Neural cell (in vitro differentiated cells): ENCODE data around the gene ADORA2B. TPM values are rescaled to one million over a fixed set of nuclear protein-coding genes. Genes with fewer than 3 reads are reported as not detected.

ENCODE experiments used
- H2AFZ ChIP-seq: fragments of 200-600, 300-800 bp; sonication (generic), shearing (Covaris generic); 2 replicates; pipeline ENCODE4 v1.6.0; 2014; ENCODE audit warnings: low read depth, mild to moderate bottlenecking, antibody characterized with exemption, low read length, moderate library complexity
- H3F3A ChIP-seq: fragments of 200-600 bp; shearing (Covaris generic); 2 replicates; pipeline ENCODE4 v1.6.1; 2016; ENCODE audit warnings: mild to moderate bottlenecking, moderate library complexity, mixed read lengths, antibody characterized with exemption, low read length; ENCODE audit not compliant: insufficient read depth, poor library complexity, severe bottlenecking
- H3K27ac ChIP-seq: fragments of 200-600, 300-800 bp; sonication (generic), shearing (Covaris generic); 2 replicates; pipeline ENCODE4 v1.5.1; 2014; ENCODE audit warnings: mild to moderate bottlenecking, low read length, moderate library complexity
- H3K27me3 ChIP-seq: fragments of 300-800, 200-600 bp; sonication (generic), shearing (Covaris generic); 2 replicates; pipeline ENCODE4 v1.6.0; 2014; ENCODE audit warnings: mild to moderate bottlenecking, low read depth, low read length, moderate library complexity; ENCODE audit not compliant: insufficient read depth
- H3K36me3 ChIP-seq: fragments of 300-800, 200-600 bp; sonication (generic), shearing (Covaris generic); 2 replicates; pipeline ENCODE4 v1.5.1; 2014; ENCODE audit warnings: mild to moderate bottlenecking, antibody characterized with exemption, low read length, moderate library complexity; ENCODE audit not compliant: insufficient read depth
- H3K4me2 ChIP-seq: fragments of 300-800, 200-600 bp; sonication (generic), shearing (Covaris generic); 2 replicates; pipeline ENCODE4 v1.6.0; 2014; ENCODE audit warnings: mild to moderate bottlenecking, low read length
- H3K4me3 ChIP-seq: fragments of 300-800, 200-600 bp; sonication (generic), shearing (Covaris generic); 2 replicates; pipeline ENCODE4 v1.5.1; 2014; ENCODE audit warnings: mild to moderate bottlenecking, low read length, moderate library complexity
- H3K79me2 ChIP-seq: fragments of 200-600 bp; shearing (Covaris generic); replicated peaks from 2 replicates; pipeline ENCODE4 v1.6.0; 2014; ENCODE audit warnings: mild to moderate bottlenecking, low read length, moderate library complexity; ENCODE audit not compliant: insufficient read depth
- H3K9ac ChIP-seq: fragments of 300-800, 200-600 bp; sonication (generic), shearing (Covaris generic); 2 replicates; pipeline ENCODE4 v1.6.1; 2016; ENCODE audit warnings: mild to moderate bottlenecking, low read length, mixed read lengths
- H3K9me2 ChIP-seq: fragments of 200-600 bp; shearing (Covaris generic); 2 replicates; pipeline ENCODE4 v1.6.1; 2016; ENCODE audit warnings: mild to moderate bottlenecking, low read length, mixed read lengths; ENCODE audit not compliant: insufficient read depth
- H3K9me3 ChIP-seq: fragments of 200-600, 300-800 bp; sonication (generic), shearing (Covaris generic); 2 replicates; pipeline ENCODE4 v1.6.1; 2016; ENCODE audit warnings: mild to moderate bottlenecking, mixed run types, low read length, moderate library complexity, mixed read lengths
- H4K20me1 ChIP-seq: fragments of 200-600 bp; shearing (Covaris generic); 2 replicates; pipeline ENCODE4 v1.6.1; 2016; ENCODE audit warnings: mild to moderate bottlenecking, mixed run types; ENCODE audit not compliant: insufficient read depth
- EP300 ChIP-seq: fragments of 450-650 bp; conservative IDR thresholded peaks from 2 replicates; pipeline ENCODE4 v1.6.1; 2014; ENCODE audit warnings: antibody characterized with exemption, mild to moderate bottlenecking, moderate library complexity; ENCODE audit not compliant: poor library complexity, severe bottlenecking
- EZH2 ChIP-seq: fragments of 200-600, 300-800 bp; shearing (Covaris generic), sonication (generic); IDR thresholded peaks from 2 replicates; pipeline ENCODE4 v1.6.1; 2014; ENCODE audit warnings: antibody characterized with exemption, low read length, borderline replicate concordance, mild to moderate bottlenecking; ENCODE audit not compliant: insufficient read depth, poor library complexity, severe bottlenecking
- MXI1 ChIP-seq: fragments of 450-650 bp; conservative IDR thresholded peaks from 2 replicates; pipeline ENCODE4 v1.6.1; 2014; ENCODE audit warnings: antibody characterized with exemption, mild to moderate bottlenecking; ENCODE audit not compliant: poor library complexity, severe bottlenecking
- POLR2AphosphoS5 ChIP-seq: IDR thresholded peaks from 2 replicates; pipeline ENCODE4 v1.6.1; 2012
- RAD21 ChIP-seq: fragments of 450-650 bp; conservative IDR thresholded peaks from 2 replicates; pipeline ENCODE4 v1.6.1; 2014; ENCODE audit warnings: antibody characterized with exemption, mild to moderate bottlenecking, moderate library complexity
- SMC3 ChIP-seq: fragments of 450-650 bp; conservative IDR thresholded peaks from 2 replicates; pipeline ENCODE4 v1.6.1; 2014; ENCODE audit warnings: antibody characterized with exemption, mild to moderate bottlenecking, moderate library complexity; ENCODE audit not compliant: poor library complexity
- TAF1 ChIP-seq: IDR thresholded peaks from 2 replicates; pipeline ENCODE4 v1.6.1; 2012; ENCODE audit warnings: low read depth
- polyA plus RNA-seq: library from polyadenylated mRNA; depleted of rRNA; stranded (reverse); fragments of >200 nt; gene quantifications from 2 replicates; pipeline ENCODE4 v1.2.3, GENCODE V29; 2014
- TF ChIP-seq, protein P1 (sequence below): IDR thresholded peaks from 2 replicates; pipeline ENCODE4 v1.6.1; 2012; ENCODE audit warnings: borderline replicate concordance
- TF ChIP-seq, protein P2 (sequence below): fragments of 450-650 bp; IDR thresholded peaks from 2 replicates; pipeline ENCODE4 v1.5.1; 2014; ENCODE audit warnings: antibody characterized with exemption, mild to moderate bottlenecking, moderate library complexity; ENCODE audit not compliant: poor library complexity, severe bottlenecking

The ADORA2B gene
- polyA plus RNA-seq, 1 donor from 2014 or later: 0.78 TPM

GRCh38 chr17:15972497-15972951, 27.6 kb downstream of the ADORA2B start:
- Histone ChIP-seq H3F3A (no peaks in the 10 kb centered on the region), H3K4me3 (no peak overlapping the region), H3K9me2 (no peaks in the 10 kb centered on the region), H3K79me2 (no peaks in the 10 kb centered on the region), H3K27me3 (no peaks in the 10 kb centered on the region), H4K20me1 (no peaks in the 10 kb centered on the region), H2AFZ (no peak overlapping the region), H3K27ac (no peak overlapping the region), H3K4me2 (no peak overlapping the region), H3K36me3 (no peaks in the 10 kb centered on the region), H3K9me3 (no peaks in the 10 kb centered on the region), H3K9ac (no peak overlapping the region)
- TF ChIP-seq SMC3: no peak
- no peak for TF ChIP-seq RAD21
- TF ChIP-seq, protein P1, sequence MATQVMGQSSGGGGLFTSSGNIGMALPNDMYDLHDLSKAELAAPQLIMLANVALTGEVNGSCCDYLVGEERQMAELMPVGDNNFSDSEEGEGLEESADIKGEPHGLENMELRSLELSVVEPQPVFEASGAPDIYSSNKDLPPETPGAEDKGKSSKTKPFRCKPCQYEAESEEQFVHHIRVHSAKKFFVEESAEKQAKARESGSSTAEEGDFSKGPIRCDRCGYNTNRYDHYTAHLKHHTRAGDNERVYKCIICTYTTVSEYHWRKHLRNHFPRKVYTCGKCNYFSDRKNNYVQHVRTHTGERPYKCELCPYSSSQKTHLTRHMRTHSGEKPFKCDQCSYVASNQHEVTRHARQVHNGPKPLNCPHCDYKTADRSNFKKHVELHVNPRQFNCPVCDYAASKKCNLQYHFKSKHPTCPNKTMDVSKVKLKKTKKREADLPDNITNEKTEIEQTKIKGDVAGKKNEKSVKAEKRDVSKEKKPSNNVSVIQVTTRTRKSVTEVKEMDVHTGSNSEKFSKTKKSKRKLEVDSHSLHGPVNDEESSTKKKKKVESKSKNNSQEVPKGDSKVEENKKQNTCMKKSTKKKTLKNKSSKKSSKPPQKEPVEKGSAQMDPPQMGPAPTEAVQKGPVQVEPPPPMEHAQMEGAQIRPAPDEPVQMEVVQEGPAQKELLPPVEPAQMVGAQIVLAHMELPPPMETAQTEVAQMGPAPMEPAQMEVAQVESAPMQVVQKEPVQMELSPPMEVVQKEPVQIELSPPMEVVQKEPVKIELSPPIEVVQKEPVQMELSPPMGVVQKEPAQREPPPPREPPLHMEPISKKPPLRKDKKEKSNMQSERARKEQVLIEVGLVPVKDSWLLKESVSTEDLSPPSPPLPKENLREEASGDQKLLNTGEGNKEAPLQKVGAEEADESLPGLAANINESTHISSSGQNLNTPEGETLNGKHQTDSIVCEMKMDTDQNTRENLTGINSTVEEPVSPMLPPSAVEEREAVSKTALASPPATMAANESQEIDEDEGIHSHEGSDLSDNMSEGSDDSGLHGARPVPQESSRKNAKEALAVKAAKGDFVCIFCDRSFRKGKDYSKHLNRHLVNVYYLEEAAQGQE: no peak
- no peak for TF ChIP-seq TAF1
- no peak for TF ChIP-seq EP300
- no peak for TF ChIP-seq MXI1
- TF ChIP-seq, protein P2, sequence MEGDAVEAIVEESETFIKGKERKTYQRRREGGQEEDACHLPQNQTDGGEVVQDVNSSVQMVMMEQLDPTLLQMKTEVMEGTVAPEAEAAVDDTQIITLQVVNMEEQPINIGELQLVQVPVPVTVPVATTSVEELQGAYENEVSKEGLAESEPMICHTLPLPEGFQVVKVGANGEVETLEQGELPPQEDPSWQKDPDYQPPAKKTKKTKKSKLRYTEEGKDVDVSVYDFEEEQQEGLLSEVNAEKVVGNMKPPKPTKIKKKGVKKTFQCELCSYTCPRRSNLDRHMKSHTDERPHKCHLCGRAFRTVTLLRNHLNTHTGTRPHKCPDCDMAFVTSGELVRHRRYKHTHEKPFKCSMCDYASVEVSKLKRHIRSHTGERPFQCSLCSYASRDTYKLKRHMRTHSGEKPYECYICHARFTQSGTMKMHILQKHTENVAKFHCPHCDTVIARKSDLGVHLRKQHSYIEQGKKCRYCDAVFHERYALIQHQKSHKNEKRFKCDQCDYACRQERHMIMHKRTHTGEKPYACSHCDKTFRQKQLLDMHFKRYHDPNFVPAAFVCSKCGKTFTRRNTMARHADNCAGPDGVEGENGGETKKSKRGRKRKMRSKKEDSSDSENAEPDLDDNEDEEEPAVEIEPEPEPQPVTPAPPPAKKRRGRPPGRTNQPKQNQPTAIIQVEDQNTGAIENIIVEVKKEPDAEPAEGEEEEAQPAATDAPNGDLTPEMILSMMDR: no peak
- no peak for TF ChIP-seq POLR2AphosphoS5
- TF ChIP-seq EZH2: no peak

GRCh38 chr17:15973016-15973415, 28.1 kb downstream of the ADORA2B start:
- Histone ChIP-seq H3K36me3 (no peaks in the 10 kb centered on the region), H4K20me1 (no peaks in the 10 kb centered on the region), H3K9me3 (no peaks in the 10 kb centered on the region), H3K27me3 (no peaks in the 10 kb centered on the region), H3K27ac (no peak overlapping the region), H3K79me2 (no peaks in the 10 kb centered on the region), H3K4me2 (no peak overlapping the region), H3K9me2 (no peaks in the 10 kb centered on the region), H3F3A (no peaks in the 10 kb centered on the region), H3K4me3 (no peak overlapping the region), H3K9ac (no peak overlapping the region), H2AFZ (no peak overlapping the region)
- TF ChIP-seq SMC3 (no peak), POLR2AphosphoS5 (no peak), EZH2 (no peak), EP300 (no peak)

DNA sequence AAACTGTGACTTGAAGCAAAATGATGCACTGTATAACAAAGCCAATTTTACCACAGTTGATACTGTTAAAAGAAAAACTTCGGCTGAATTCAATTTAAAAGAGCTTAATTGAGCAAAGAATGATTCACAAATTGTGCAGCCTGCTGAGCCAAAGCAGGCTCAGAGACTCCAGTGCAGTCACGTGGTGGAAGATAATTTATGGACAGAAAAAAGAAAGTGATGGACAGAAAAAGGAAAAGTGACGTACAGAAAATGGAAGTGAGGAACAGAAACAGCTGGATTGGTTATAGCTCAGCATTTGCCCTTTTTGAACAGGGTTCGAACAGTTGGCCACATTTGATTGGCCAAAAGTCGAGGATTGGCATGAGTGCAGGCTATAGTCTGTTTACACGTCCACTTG, 28.9 kb downstream of the ADORA2B start:
- H3K36me3 ChIP-seq: no peaks in the 10 kb centered on the region
- no peaks in the 10 kb centered on the region for H3K9me3 ChIP-seq
- H3F3A ChIP-seq: no peaks in the 10 kb centered on the region
- H2AFZ ChIP-seq: no peak overlapping the region
- no peaks in the 10 kb centered on the region for H3K27me3 ChIP-seq
- no peak overlapping the region for H3K27ac ChIP-seq
- H3K4me2 ChIP-seq: no peak overlapping the region
- no peaks in the 10 kb centered on the region for H4K20me1 ChIP-seq
- no peak overlapping the region for H3K9ac ChIP-seq
- TF ChIP-seq, protein P1: no peak
- TF ChIP-seq TAF1 (no peak), EZH2 (no peak), POLR2AphosphoS5 (no peak), EP300 (no peak), MXI1 (no peak), RAD21 (no peak), SMC3 (no peak)
- TF ChIP-seq, protein P2: no peak
- no peak overlapping the region for H3K4me3 ChIP-seq
- no peaks in the 10 kb centered on the region for H3K79me2 ChIP-seq
- no peaks in the 10 kb centered on the region for H3K9me2 ChIP-seq
